Measurements from ENCODE around the gene IRF7.

Gene IRF7

DNA sequence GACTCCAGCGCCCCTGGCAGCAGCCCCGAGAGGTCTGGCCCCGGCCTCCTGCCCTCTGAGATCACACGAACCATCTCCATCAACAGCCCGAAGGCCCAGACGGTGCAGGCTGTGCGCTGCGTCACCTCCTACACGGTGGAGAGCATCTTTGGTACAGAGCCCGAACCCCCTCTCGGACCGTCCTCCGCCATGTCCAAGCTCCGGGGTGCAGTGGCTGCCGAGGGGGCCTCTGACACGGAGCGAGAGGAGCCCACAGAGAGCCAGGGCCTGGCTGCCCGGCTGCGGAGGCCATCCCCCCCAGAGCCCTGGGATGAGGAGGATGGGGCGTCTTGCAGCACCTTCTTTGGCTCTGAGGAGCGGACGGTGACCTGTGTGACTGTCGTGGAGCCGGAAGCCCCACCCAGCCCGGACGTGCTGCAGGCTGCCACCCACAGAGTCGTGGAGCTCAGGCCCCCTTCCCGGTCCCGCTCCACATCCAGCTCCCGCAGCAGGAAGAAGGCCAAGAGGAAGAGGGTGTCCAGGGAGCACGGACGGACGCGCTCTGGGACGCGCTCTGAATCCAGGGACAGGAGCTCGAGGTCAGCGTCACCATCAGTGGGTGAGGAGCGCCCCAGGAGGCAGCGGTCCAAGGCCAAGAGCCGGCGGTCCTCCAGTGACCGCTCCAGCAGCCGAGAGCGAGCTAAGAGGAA is 7.6 kb downstream of the IRF7 start:
- DNase-seq (ENCODE audit: low read depth), result no peak

DNA sequence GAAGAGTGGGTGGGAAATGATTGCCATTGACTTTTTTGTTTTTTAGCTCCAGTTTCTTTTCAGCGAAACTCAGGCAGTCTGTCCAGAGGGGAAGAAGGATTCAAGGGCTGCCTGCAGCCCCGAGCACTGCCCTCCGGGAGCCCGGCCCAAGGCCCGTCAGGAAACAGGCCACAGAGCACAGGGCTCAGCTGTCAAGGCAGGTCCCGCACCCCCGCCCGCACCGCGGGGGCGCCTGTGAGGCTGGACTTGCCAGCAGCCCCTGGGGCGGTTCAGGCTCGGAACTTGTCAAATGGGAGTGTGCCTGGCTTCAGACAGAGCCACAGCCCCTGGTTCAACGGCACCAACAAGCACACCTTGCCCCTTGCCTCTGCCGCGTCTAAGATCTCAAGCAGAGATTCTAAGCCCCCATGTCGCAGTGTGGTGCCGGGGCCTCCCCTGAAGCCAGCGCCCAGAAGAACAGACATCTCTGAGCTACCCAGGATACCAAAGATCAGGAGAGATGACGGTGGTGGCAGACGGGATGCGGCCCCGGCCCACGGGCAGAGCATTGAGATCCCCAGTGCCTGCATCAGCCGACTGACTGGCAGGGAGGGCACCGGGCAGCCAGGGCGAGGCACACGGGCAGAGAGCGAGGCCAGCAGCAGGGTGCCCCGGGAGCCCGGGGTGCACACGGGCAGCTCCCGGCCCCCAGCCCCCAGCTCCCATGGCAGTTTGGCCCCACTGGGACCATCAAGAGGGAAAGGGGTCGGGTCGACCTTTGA is 8.6 kb downstream of the IRF7 start:
- DNase-seq (ENCODE audit: low read depth), result no peak

DNA sequence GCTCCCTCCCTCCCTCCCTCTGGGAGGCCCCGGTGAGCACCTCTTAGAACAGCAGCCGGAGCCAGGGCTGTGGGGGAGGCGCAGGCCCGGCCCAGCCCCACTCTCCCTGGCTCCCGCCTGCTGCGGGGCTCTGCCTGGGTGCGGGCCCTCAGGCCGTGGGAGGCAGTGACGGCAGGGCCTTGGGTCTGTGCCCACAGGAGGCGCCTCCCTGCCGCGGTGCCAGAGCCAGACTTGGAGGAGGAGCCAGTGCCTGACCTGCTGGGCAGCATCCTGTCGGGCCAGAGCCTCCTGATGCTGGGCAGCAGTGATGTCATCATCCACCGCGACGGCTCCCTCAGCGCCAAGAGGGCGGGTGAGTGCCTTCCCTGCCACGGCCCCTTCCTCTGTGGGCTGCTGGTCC is 9.5 kb downstream of the IRF7 start:
- no peak for DNase-seq (ENCODE audit: low read depth)

GRCh38 chr11:605286-606129 is 10.2 kb downstream of the IRF7 start:
- no peak for DNase-seq (ENCODE audit: low read depth)

GRCh38 chr11:603154-603553 is 12.6 kb downstream of the IRF7 start:
- no peak for DNase-seq (ENCODE audit: low read depth)

GRCh38 chr11:601573-602245 is 14.0 kb downstream of the IRF7 start:
- DNase-seq (ENCODE audit: low read depth), result no peak

DNA sequence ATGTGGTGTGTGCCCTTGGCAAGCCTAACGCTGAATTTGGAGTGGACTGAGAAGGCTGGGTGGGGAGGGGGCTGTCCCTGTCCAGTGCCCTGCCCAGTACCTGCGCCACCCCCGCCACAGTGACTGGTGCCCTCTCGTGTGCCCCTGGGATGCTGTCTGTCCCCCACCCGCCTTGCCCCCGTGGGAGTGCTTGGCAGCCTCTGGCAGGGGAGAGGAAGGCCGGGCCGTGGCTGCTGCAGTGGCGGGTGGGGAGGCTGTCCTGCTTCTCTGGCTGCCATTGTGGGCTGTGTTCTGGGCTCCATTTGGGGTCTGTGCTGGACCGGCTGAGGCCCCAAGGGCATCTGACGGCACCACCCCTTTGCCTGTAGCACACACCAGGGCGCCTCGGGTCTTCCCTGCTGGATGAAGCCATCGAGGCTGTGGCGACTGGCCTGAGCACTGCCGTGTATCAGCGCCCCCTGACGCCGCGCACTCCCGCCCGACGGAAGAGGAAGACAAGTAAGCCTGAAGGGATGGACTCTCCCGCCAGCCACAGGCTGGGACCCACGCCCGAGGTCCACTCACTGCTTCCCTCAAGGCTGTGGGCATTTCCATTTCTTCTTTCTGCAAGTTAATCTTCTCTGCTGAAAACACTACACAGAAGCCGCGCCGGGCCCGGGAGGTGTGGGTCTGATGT is 17.6 kb downstream of the IRF7 start:
- DNase-seq (ENCODE audit: low read depth), result no peak

- DNase-seq (ENCODE audit: low read depth), result no peak
Observed at GRCh38 chr11:597166-597725, 18.5 kb downstream of the IRF7 start.

DNA sequence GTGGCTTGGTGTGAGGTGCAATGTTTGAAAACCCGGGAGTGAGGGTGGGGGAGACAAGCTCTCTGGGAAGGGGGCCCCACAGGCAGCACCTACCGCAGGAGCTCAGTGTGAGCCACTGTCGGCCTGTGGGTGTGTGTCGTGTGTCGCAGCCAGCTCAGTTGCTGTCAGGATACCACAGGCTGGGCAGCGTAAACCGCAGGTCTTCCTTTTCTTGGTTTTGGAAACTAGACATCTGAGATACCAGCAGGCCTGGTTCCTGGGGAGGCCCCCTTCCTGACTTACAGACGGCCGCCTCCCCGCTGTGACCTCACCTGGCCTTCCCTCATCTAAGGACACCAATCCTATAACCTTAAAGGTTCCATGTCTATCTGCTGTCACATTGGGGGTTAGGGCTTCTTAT is 19.4 kb downstream of the IRF7 start:
- no peak for DNase-seq (ENCODE audit: low read depth)

GRCh38 chr11:595400-595799 is 20.4 kb downstream of the IRF7 start:
- no peak for DNase-seq (ENCODE audit: low read depth)

GRCh38 chr11:593347-593746 is 22.4 kb downstream of the IRF7 start:
- no peak for DNase-seq (ENCODE audit: low read depth)

- DNase-seq (ENCODE audit: low read depth), result no peak
Observed at GRCh38 chr11:592918-593317, 22.8 kb downstream of the IRF7 start.

DNA sequence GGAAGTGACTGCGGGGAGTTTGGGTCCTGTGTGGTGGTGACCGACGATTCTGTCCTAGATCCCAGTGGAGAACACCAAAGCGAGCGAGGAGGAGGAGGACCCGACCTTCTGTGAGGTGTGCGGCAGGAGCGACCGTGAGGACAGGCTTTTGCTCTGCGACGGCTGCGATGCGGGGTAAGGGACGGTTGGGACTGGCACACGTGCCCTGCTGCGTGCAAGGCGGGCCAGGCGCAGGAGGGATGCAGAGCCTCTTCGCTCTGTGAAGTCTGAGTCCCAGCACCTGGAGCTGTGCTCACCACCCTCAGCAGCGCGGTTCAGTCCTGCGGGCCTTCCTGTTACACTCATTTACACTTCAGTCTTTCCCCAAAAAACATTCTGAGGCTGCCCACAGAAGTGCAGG is 23.2 kb downstream of the IRF7 start:
- DNase-seq (ENCODE audit: low read depth), result no peak

DNA sequence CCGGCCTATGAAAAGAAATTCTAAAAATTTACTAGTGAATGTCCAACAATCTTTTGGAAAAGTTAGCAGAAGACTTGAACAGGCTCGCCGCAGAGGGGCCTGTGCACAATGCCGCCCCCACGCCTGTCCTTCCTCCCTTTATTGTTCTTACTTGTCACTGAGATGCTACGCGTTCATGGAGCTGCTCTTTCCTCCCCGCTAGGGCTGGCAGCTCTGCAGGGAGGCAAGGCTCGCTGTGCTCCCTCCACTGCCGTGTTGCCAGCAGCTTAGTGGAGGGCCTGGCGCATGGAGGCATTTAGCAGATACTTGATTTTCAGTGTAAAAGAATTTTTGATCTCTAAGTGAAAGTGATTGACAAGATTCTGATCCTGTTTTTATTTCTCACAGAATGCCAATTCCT is 24.8 kb downstream of the IRF7 start:
- no peak for DNase-seq (ENCODE audit: low read depth)

- DNase-seq (ENCODE audit: low read depth), result no peak
Observed at GRCh38 chr11:589798-590197, 26.0 kb downstream of the IRF7 start.

GRCh38 chr11:587978-588380 is 27.8 kb downstream of the IRF7 start:
- peak; percentile 62 for DNase-seq (ENCODE audit: low read depth)

- no peak for DNase-seq (ENCODE audit: low read depth)
Observed at GRCh38 chr11:587546-587945, 28.2 kb downstream of the IRF7 start.

DNA sequence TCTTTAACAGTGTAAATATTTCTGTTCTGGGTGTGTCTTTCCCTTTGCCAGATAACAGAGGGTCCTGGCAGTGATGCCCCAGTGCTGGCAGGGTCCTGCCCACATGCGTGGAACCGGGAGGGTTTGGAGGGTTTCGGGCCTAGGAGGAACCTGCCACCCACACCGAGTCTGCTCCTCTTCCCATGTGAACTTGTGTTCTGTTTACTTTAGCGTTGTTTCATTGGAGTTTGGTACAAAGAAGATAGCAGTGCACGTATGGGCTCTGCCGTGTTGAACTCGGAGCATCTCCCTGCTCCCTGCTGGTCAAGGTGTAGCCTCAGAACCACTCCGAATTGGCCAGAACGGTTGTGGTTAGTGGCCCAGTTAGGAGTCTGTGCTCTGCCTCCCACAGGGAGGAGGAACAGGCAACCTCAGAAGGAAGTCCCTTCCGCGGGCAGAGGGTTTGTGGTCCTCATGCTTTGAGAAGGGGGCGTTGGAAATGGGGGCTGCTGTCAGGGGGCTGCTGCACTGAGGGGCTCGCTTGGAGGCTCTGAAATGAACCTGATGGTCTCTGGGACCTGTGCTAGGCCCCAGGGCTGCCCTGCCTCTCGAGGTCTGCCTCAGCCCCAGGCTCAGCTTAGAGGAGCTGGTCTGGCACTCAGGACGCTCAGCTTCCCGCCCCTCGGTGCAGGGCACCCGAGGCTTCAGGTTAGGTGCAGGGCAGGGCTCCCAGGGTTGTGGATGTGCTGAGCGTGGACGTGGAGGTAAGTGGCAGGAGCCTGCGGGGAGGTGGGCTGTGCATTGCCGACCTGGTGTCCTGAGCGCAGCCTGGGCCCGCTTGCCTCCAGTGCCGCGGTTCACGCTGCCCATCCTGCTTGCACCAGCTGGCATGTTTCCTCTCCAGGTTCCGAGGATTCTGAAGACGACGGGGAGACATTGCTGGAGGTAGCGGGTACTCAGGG is 29.1 kb downstream of the IRF7 start:
- no peak for DNase-seq (ENCODE audit: low read depth)

- no peak for DNase-seq (ENCODE audit: low read depth)
Observed at GRCh38 chr11:584287-584686, 31.5 kb downstream of the IRF7 start.

DNA sequence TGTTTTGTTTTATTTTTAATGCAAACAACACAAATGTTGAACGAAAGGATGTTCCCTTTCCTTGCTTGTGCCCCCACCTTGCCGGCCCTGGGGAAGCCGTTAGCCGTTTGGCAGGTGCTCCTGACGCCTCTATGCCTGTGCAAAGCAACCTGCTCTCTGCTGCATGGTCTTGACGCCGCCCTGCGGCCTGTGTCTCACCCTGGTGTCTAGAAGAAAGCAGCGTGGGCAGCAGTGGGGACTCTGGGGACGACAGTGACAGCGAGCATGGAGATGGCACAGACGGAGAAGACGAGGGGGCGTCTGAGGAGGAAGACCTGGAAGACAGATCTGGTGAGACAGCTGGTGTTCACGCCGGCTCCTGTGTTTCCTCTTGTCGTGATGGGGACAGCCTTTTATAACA is 34.0 kb downstream of the IRF7 start:
- no peak for DNase-seq (ENCODE audit: low read depth)
